Sciatic nerve (tissue), 1 donor: ENCODE results near the gene WARS2. TPM values are rescaled to one million over a fixed set of nuclear protein-coding genes. Genes with fewer than 3 reads are reported as not detected.

Experiments used
- total RNA-seq: library from RNA; stranded (reverse); fragmentation: NEBNext Ultra II Directional; extraction: Animal tissue kit (Norgen Biotek cat#: 25700); gene quantifications from one replicate; pipeline ENCODE4 v1.2.1, GENCODE V29; 2021
- donor health status: DM: no; HTN: no; CAD: no.

WARS2 gene
- total RNA-seq, 1 donor from 2014 or later, result 14.4 TPM

Other genes with a start within 250 kb of the WARS2 start
- 12.5 TPM for gene TBX15, start 152.3 kb downstream of the WARS2 start, total RNA-seq
- not detected for gene HAO2, start 228.1 kb upstream of the WARS2 start, total RNA-seq